ENCODE results near the gene MUTYH.

DNA sequence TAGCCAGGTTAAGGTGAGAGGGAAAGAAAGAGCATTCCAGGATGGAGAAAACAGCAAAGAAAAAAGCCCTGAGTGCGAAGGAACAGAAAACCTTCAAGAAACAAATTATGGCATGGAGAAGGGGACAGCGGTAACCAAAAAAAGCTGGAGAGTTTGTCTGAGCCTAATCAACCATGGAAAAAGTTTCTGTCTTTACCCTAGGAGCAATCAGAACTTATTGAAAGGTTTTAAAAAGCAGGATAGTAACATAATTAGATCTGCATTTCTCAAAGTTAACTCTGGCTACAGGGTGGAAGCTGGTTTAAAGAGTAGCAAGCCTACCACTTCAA is 39.6 kb downstream of the MUTYH start:
- TF ChIP-seq ZBTB8A (IDR thresholded peaks at IDR 0.05; ENCODE audit: partially characterized antibody) = no peak
- TF ChIP-seq RBBP5 (IDR thresholded peaks at IDR 0.05; ENCODE audit: borderline replicate concordance, insufficient read depth, low read length, poor library complexity, severe bottlenecking) = no peak
- TF ChIP-seq EZH2 (IDR thresholded peaks at IDR 0.05; ENCODE audit: borderline replicate concordance, low read depth, low read length) = no peak
- no peak for TF ChIP-seq POLR2AphosphoS5 (IDR thresholded peaks at IDR 0.05; ENCODE audit: control insufficient read depth, insufficient read depth, low read depth, low read length)

Measured in K562 (cell line).